HG02970 (cell line): ENCODE results near the gene CDK14.

Experiments used
- ATAC-seq: cut with Tn5 transposase; IDR thresholded peaks from one replicate; pipeline ENCODE4 v1.9.1; 2021; ENCODE audit warnings: mild to moderate bottlenecking, moderate library complexity, moderate number of reproducible peaks; ENCODE audit not compliant: unreplicated experiment, low FRiP score

The CDK14 gene

DNA sequence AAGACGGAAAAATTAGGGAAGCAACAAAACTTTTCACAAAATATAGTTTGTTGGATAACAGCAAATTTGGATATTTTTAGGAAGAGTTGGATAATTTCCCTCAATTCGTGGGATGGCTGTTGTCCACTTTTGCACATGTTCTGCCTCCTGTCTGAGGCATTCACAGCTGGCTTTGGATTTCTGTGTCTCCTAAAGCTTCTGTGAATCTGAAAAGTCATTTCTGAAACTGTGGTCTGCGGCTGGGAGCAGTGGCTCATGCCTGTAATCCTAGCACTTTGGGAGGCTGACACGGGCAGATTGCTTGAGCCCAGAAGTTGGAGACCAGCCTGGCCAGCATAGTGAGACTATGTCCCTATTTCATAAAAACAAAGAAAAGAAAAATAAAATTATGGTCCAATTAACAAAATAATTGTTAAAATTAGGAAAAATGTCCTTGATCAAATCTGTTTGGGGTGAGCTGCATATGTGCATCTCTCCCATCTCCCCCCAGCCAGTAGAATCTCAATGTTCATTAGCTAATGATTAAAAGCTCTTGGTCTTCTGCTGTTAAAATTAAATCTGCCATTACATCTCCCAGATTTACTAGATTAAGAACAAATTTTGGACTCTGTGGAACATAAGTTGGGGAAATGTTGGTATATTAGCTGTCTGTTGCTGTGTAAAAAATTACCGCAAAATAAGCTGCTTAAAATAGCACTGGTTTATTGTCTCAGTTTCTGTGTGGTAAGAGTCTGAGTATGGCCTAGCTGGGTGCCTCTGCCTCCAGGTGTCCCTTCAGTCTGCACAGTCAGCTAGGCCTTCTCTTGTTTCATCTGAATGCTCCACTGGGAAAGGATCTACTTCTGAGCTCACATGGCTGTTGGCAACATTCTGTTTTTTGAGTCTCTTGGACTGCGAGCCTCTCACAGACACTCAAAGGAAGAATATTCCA is 336.1 kb downstream of the CDK14 start:
- ATAC-seq: peak; percentile 91

DNA sequence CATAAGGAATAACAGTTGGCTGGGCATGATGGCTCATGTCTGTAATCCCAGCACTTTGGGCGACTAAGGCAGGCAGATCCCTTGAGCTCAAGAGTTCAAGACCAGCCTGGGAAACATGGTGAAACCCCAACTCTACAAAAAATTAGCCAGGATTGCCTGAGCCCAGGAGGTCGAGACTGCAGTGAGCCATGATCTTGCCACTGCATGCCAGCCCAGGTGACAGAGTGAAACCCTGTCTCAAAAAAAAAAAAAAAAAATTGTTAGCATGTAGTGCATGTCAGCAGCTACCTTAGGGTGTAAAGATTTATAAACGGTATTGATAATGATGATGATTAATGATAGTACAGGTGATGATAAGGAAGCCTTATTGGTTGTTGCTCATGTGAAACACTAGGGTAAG is 336.9 kb downstream of the CDK14 start:
- ATAC-seq: no peak

DNA sequence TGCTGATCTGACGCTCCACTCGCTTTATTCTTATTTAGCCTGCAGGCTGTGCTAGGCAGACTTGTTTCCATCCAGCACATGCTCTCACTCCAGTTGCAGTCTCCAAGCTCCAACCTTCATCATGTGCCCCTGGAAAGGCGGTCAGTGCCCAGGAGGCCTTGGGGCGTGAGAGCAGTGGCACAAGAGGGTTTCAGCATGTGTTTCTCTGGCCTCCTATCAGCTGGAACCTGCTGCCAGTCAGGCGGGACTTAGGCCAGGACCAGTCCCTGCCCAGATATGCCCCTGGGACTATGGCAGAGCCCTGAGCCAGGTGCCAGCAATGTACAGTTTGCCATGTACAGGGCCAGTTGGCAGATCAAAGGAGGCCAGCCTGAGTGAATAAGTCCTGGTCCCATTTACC is 337.9 kb downstream of the CDK14 start:
- no peak for ATAC-seq

DNA sequence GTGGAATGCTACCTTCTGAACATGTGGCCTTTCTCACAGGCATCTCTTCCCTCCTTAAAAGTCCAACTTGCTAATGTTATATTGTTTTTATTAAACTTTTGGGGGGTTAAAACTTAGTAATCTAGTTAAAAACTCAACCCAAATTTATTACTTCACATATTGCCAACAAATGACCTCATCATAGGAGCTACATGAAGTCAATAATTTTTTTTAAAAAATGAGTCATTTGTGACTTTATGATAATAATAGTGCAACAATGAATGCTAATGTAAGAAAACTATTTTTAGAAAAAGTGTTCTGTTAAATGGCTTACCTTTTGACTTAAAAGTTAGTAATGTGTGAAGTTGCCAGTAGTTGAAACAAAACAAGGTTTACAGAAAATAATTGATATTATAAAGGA is 342.2 kb downstream of the CDK14 start:
- ATAC-seq: no peak

DNA sequence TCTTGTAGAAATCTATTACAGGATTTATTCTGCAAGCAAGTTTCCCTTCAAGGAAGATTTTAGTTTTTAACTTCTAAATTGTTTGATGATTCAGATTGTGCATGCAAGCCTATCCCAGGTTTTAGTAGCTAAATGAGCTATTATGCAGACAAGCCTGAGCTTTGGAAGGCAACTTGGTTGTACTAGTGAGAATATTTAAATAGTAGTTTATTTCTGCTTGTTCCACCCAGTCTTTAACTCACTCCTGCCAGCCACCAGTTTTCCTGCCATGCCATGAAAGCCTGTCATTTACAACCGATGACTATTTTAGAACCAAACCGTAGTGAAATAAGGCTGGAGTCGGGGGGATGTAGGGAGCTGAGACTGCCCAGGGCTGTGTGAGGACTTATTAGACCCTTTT is 343.5 kb downstream of the CDK14 start:
- ATAC-seq: no peak

DNA sequence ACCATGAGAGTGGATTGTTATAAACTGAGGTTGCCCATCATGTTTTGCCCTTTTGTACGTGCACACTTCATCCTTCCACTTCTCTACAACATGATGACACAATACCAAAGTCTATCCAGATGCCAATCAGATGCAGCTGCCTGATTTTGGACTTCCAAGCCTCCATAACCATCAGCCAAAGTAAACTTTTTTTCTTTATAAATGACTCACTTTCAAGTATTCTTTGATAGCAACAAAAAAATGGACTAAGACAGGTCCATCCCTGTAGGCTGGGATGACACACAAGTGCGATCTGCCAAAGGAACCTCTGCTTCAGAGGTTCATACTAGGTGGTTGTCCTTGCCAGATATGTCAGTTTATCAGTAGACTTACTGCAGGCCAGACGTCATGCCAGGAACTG is 347.9 kb downstream of the CDK14 start:
- ATAC-seq: no peak

DNA sequence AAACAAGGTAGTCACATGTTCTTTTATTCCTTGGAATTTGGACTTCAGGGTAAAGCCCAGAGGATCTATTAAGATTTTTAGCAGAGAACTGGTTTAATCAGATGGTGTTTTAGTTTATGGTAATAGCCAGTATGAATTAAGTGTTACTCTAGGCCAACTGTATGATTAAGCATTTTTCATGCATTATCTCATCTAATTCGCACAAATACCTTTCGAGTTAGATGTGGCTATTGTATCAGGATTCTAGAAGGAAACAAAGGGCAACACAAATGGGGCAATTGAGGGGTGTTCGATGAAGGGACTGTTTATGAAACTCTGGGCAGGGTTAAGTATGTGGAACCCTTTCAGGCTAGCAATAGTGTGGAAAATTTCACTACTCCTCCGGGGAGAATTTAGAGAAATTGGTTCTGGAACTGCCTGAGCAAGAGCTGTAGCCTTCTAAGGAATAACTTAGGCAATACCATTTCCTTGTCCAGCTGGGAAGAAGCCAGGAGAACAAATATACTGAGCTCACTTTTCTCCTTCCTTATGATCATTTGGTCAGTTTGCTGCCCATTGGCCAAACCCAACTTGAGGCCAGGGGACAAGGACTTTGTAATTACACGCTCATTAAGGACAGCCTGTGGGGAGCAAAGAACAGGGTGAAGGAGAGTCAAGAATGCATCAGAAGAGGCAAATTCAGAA is 349.1 kb downstream of the CDK14 start:
- no peak for ATAC-seq

DNA sequence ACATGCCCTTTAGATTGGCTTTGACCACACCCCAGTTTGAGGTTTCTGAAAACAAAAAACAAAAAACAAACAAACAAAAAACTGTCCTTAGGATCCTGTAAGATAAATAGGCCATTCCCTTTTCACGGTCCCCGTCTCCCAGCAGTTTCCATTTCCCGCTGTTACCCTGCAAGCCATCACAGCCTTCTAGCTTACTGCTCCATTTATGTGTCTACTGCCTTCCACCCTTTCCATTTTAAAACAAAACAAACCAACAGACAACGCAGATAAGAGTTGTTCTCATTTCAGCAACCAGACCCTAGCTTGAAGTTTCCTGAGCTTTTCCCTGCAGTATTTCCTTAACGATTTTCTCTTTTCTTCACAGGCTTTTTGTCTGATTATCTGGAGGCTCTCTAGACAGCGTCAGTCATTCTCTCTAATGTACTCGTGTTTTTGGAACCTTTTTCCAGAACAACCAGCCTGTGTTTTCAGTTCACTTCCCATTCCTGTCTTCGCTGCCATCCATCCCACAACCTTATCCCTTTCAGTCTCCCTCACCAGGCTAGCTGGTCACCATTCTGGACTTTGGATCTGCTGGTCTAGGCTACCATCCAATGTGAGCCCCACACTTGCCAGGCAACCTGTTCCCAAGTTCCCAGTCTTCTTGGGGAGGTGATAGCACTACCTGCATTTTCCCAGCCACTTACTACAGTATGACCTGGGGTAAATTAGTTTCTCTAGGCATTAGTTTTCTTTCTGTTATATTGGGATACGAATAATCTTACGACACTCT is 350.8 kb downstream of the CDK14 start:
- ATAC-seq: no peak

DNA sequence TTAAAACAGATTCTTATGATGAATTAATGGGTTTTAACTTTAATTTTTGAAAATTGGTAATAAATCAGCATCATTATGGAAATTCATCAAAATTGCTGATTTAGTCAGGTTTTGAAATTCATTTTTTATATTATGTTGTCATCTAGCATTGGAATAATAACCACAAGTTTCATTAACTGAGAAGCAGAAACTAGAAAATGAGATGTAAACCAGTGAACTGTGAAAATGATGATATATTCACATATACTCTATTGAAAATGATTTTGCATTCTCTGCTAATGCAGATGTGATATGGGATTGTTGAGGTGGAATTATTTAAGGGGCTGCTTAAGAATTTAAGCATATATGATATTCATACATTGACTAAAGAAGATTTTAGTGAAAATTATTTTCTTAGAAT is 352.0 kb downstream of the CDK14 start:
- no peak for ATAC-seq

DNA sequence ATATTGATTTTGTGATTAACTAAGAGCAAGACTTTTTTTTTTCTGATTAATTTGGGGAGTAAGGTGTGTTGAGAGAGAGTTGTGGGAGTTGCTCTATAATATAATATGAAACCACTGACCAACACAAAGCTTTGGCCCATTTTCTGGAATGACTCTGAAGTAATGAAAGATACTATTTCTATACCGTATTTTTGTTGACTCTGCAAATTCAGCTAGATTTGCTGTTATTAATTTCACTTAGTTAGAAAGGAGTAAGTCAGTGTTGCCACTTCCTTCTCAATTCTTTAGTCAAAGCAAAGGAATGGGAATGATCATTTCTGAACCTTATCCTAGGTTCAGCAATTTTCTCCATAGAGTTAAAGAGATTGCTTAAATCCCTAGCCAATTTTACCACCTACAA is 355.1 kb downstream of the CDK14 start:
- no peak for ATAC-seq

DNA sequence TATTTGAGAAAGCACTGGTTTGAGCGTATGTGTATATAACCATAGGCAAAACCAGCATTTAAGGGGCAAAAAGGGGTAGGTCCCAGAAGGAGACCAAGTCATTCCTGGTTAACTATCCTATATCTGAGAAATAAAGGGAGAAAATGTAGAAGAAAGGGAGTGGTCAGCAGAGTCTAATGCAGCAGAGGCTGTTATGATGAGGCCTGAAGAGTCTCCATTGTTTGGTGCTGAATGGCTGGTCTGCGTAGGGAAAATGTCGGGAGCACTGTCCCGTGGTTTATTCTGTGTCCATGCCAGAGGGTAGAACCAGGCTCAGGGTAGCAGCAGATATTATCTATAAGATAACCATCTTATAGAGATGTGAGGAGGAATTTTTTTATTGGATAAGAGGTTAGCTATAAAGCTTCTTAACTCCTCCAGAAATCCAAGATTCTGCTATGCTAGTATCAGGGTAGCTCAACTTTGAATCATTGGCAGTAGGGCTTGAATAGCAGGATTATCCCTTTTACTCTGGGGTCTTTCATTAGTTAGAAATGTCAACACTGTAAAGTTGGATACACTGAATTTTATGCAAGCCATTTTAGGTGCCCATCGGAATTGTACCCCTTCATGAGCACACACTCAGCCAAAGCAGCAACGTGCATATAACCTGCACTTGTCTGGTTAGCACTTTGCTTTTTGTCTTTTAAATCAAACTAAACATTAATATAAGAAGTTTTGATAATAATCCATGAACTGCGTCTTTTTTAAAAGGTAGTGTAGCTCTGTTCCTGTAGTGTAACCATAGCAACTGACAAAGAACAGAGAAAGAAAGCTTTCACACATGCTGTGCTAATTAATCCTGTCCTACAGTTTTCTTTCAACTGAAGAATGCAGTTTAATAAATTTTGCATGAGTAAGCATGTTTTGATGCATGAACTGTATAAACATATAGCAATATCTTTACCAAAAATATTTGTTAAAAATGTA is 356.1 kb downstream of the CDK14 start:
- ATAC-seq: no peak

DNA sequence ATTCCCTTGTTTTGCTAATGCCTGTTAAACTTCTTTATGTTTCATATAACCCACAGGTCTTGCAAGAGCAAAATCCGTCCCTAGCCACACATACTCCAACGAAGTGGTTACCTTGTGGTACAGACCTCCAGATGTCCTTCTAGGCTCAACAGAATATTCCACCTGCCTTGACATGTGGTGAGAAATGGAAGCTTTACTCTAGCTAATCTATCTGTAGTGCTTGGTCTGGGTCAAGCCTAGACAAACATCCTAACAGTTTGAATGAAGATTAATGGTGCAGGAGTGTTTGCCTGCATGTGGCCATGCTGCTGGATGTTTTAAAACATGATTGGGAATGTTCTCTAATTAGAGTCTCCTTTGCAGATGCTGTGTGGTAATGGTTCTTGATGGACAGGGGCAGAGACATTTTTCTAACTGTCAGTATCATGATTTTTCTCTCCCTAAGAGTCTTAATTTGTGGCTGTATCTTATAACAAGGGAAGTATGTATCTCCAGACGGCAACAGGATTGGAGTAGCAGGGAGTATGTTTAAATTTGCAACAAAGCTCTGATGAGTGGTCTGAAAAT is 359.6 kb downstream of the CDK14 start:
- no peak for ATAC-seq

DNA sequence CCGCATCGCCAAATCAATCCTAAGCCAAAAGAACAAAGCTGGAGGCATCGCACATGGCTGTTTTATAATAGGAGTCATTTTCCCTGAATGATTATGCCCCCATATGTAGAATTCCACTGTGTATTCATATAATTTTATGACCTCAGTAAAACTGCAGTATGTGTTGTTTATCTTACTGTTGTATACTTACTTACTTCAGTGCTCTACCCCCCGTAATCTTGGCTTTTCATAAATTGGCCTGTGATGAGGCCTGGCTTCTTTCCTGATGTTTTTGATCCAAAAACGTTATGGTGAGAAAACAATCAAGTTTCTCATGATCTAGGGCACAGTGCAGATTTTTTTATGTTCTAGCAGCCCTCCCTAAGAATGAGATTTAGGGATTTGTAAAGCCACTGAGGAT is 361.8 kb downstream of the CDK14 start:
- ATAC-seq: no peak

DNA sequence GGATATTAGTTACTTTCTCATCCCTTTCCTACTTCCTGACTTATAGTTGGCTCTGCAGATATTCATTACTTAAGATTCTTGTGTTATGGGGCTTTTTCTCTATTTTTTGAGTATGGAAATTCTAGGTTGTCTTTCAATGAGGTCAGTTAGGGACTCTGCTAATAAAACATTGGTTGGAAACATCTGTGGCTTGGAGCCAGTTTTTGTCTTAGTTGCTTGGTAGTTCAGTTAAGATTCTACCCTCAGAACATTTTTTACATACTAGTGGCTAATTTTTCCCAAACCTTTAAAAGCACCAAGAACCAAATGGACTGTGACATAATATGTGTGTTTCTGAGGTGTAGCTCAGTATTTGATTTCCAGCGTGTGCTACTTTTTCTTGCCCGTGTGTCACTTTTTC is 362.5 kb downstream of the CDK14 start:
- ATAC-seq: no peak

DNA sequence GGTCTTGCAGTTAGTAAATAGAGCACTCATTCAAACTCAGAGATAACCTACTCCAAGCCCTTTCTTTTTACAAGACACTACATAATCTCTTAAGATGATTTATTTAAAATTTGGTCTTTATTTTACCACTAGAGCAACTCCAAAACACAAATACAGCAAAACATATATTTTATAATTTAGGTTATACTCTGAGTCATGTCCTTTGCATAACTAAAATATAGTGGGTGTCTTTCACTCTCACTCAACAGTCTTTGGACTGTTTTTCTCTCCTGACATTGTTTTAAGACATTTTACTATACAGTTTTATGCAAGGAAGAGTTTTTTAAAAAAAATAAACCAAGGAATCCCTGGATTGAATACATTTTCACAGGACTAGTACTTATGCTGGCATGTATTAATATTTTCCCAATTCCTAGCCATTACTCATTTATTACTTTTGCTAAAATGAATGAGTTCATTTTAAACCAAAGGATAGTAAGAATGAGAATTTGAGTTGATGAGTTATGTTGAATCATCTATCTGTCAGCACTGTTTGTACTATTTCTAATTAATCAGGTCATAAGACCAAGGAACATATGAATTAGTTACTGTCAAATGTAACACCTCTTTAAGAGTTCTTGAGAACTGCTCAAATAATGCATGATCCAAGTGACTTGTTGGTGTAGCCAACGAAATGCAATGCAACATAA is 365.1 kb downstream of the CDK14 start:
- ATAC-seq: no peak

DNA sequence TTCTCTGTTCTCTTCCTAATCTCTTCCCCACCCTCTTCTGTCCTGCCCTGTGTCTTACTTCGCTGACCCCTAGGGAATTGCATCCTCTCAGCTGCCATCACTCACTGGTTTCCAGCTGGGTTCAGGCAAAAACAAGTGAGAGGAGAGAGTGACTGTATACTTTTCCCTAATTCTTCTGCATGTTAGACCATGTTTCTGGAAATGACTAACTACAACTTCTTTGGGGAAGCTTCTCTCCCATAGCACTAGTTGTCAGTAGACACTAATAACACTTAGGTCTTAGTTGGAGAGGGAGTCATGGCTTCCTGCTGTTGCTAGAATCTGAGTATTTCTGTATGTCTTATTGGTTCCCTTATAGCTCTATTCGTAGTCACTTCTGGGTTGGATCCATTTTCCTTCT is 369.1 kb downstream of the CDK14 start:
- ATAC-seq: no peak

DNA sequence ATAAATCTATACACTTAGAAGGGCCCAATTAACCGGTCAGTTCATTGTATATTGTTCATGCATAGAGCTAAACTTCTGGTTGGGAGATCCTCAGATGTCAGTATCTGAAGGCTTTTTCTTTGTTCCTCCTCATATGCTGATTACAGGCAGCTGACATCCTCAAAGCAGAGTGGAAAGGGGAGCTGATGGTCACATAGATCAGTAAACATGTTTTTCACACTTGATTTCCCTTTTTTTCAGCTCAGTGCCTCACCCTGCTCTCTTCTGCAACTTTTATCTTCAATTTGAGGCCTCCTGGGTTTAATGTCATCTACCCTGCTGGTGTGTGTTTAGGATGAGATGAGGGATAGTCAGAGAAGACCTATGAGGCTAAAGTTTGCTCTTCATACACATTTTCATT is 370.2 kb downstream of the CDK14 start:
- ATAC-seq: no peak

DNA sequence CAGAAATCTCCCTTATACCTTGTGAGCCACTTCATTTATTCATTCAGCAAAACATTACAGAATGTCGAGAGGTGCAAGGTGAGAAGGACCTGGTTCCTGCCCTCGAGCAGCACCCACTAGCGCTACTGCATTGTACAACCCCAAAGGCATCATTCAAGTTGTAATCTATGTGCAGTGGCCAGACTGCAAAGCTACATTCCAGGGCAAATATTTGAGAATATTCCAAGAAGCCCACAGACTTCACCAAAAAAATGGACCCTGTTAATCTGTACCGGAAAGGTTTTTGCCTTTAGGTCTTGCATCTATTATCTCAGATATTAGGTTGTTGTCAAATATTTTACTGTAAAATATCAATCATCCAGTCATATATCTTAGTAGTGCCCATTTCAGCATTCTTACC is 372.8 kb downstream of the CDK14 start:
- no peak for ATAC-seq

DNA sequence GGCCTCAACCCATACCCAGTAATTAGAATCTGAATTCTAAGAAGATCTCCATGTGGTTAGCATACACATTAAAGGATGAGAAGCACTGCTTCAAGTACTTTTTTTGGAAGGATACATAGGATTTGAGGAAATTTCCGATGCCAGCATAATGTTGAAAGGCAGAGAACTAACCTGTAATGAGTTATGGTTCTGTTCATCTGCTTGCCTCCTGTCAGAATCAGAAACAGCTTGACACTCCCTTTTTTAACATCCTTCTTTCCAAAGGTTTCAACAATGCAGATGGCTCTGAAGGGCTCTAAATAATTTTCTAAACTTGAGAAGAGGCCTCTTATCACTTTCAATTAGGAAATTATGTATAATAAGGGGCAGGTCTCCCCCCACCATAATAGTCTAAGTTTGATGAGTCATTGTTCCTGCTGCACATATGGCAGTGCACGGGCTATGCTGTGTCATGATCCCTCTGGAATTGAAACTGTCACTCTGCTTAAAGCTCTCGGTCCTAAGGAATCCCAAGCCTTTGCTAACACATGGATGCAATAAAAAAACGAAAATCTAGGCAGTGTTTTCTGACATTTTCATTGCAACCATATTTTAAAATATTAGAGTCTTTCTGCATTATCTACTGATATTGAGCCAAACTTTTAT is 376.9 kb downstream of the CDK14 start:
- ATAC-seq: no peak
